OCI-LY7 (cell line): Measurements from ENCODE around the gene PRDM5. TPM values are rescaled to one million over a fixed set of nuclear protein-coding genes. Genes with fewer than 3 reads are reported as not detected.

Experiments
- BruUV-seq: library from RNA; stranded (reverse); fragments of 400-500 nt; replicated peaks from 2 replicates; lab custom pipeline; 2021; lab: Mats Ljungman, UMichigan
- CTCF ChIA-PET: fragments of 300-600 bp; sonication (Branson Sonifier 250); formaldehyde crosslinking; loops from one replicate; lab custom pipeline; 2022; ENCODE audit warnings: antibody characterized with exemption; ENCODE audit not compliant: unreplicated experiment; lab: Charles Lee
- POLR2A ChIA-PET: fragments of 300-600 bp; sonication (Branson Sonifier 250); formaldehyde crosslinking; loops from one replicate; lab custom pipeline; 2022; ENCODE audit warnings: antibody characterized with exemption; lab: Charles Lee
- DNase-seq: peaks from one replicate; pipeline ENCODE4 v3.0.0-alpha.2; 2015; ENCODE audit warnings: low spot score
- H2AFZ ChIP-seq: fragments of 200-600 bp; sonication (generic), shearing (Covaris generic); 2 replicates; pipeline ENCODE4 v1.6.1; 2014; ENCODE audit warnings: mild to moderate bottlenecking, antibody characterized with exemption, low read length, moderate library complexity
- H3K27ac ChIP-seq: fragments of 200-600 bp; sonication (generic); 2 replicates; pipeline ENCODE4 v1.5.1; 2014; ENCODE audit warnings: mixed run types, low read depth, mild to moderate bottlenecking, moderate library complexity, low read length, inconsistent platforms; ENCODE audit not compliant: poor library complexity, severe bottlenecking
- H3K36me3 ChIP-seq: fragments of 200-600 bp; sonication (generic); 2 replicates; pipeline ENCODE4 v1.6.1; 2014; ENCODE audit warnings: mild to moderate bottlenecking, antibody characterized with exemption, low read length, moderate library complexity, mixed read lengths; ENCODE audit not compliant: insufficient read depth
- H3K4me1 ChIP-seq: fragments of 200-600 bp; sonication (generic); 2 replicates; pipeline ENCODE4 v1.5.1; 2014; ENCODE audit warnings: mild to moderate bottlenecking, low read length; ENCODE audit not compliant: insufficient read depth, poor library complexity, severe bottlenecking
- H3K4me2 ChIP-seq: fragments of 200-600 bp; sonication (generic); 2 replicates; pipeline ENCODE4 v1.6.1; 2014; ENCODE audit warnings: mild to moderate bottlenecking, low read length
- H3K4me3 ChIP-seq: fragments of 200-600 bp; sonication (generic); 2 replicates; pipeline ENCODE4 v1.5.1; 2014; ENCODE audit warnings: mild to moderate bottlenecking, low read depth, low read length; ENCODE audit not compliant: poor library complexity, severe bottlenecking
- H3K79me2 ChIP-seq: fragments of 200-600 bp; sonication (generic); 2 replicates; pipeline ENCODE4 v1.6.1; 2016; ENCODE audit warnings: low read depth, mild to moderate bottlenecking, low read length, moderate library complexity, mixed read lengths; ENCODE audit not compliant: insufficient read depth
- H3K9me2 ChIP-seq: fragments of 200-600 bp; sonication (generic); 2 replicates; pipeline ENCODE4 v1.6.1; 2016; ENCODE audit warnings: mild to moderate bottlenecking, low read length, mixed read lengths; ENCODE audit not compliant: insufficient read depth
- H3K9me3 ChIP-seq: fragments of 200-600 bp; sonication (generic); 2 replicates; pipeline ENCODE4 v1.6.1; 2014; ENCODE audit warnings: mild to moderate bottlenecking, mixed run types, low read length, mixed read lengths
- H4K20me1 ChIP-seq: fragments of 200-600 bp; sonication (generic); 2 replicates; pipeline ENCODE4 v1.6.1; 2014; ENCODE audit warnings: mild to moderate bottlenecking, antibody characterized with exemption, low read length, moderate library complexity, mixed read lengths; ENCODE audit not compliant: insufficient read depth
- EZH2phosphoT487 ChIP-seq: fragments of 200-600 bp; sonication (generic); IDR thresholded peaks from 2 replicates; pipeline ENCODE4 v1.6.1; 2018; ENCODE audit warnings: low read depth, borderline replicate concordance, mild to moderate bottlenecking, mixed run types, antibody characterized with exemption, low read length, moderate library complexity, mixed read lengths
- intact Hi-C: fragments of 100-400 bp; cut with micrococcal nuclease; formaldehyde crosslinking; loops from one replicate; pipeline ENCODE4 v1.10.0; 2022; ENCODE audit not compliant: unreplicated experiment
- total RNA-seq, 2 experiments: library from RNA; depleted of rRNA in 1 of 2; stranded (reverse); fragments of >200 nt in 1 of 2; shearing (Covaris generic) in 1 of 2; gene quantifications; 2 replicates each; pipeline ENCODE4 v1.2.3, GENCODE V29; 2014 to 2022
- TF ChIP-seq, protein P1 (sequence below): fragments of 200-600 bp; sonication (generic); conservative IDR thresholded peaks from 2 replicates; pipeline ENCODE4 v1.5.1; 2014; ENCODE audit warnings: mild to moderate bottlenecking, antibody characterized with exemption, low read length, moderate library complexity, mixed read lengths

The PRDM5 gene
- total RNA-seq, 2 experiments from 2014 or later, result 0.22 to 0.76 TPM

DNA sequence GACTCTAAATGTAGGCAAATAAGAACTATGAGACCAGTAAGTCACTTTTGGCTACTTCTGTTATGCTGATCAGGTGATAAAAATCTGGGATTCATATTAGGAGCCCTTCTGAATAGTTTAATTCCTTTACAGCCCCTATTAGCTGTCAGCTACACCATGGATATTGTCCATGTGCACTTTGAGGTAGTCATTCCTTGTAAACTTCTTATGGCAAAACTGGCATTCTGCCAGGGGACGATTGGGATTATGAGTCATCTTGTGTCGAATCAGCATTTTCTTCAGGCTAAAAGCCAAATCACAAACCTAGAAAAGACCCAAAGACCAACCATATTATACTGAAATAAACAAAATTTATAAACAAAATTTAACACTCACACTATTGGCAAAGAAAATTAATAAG is 227.6 kb downstream of the PRDM5 start:
- no peaks in the 10 kb centered on the region for H3K4me1 ChIP-seq
- H3K4me3 ChIP-seq, result no peak overlapping the region
- DNase-seq, result no peak
- no peaks in the 10 kb centered on the region for H4K20me1 ChIP-seq
- POLR2A ChIA-PET, result interaction anchor here (0.7 to 1.0 kb wide), 2 partner anchors 10 to 265 kb away, joined by 3 read pairs; no protein-coding TSS in a partner anchor
- H3K4me2 ChIP-seq, result no peak overlapping the region
- no peaks in the 10 kb centered on the region for H3K36me3 ChIP-seq
- H3K9me3 ChIP-seq, result no peaks in the 10 kb centered on the region
- no peak overlapping the region for H3K27ac ChIP-seq
- BruUV-seq, result no TSS peak
- no peak overlapping the region for H2AFZ ChIP-seq
- no peak for TF ChIP-seq EZH2phosphoT487
- TF ChIP-seq, protein P1, sequence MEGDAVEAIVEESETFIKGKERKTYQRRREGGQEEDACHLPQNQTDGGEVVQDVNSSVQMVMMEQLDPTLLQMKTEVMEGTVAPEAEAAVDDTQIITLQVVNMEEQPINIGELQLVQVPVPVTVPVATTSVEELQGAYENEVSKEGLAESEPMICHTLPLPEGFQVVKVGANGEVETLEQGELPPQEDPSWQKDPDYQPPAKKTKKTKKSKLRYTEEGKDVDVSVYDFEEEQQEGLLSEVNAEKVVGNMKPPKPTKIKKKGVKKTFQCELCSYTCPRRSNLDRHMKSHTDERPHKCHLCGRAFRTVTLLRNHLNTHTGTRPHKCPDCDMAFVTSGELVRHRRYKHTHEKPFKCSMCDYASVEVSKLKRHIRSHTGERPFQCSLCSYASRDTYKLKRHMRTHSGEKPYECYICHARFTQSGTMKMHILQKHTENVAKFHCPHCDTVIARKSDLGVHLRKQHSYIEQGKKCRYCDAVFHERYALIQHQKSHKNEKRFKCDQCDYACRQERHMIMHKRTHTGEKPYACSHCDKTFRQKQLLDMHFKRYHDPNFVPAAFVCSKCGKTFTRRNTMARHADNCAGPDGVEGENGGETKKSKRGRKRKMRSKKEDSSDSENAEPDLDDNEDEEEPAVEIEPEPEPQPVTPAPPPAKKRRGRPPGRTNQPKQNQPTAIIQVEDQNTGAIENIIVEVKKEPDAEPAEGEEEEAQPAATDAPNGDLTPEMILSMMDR, result no peak
- no peaks in the 10 kb centered on the region for H3K79me2 ChIP-seq
- intact Hi-C loops, result no loop called here
- no peaks in the 10 kb centered on the region for H3K9me2 ChIP-seq
- CTCF ChIA-PET, result no interaction called here

DNA sequence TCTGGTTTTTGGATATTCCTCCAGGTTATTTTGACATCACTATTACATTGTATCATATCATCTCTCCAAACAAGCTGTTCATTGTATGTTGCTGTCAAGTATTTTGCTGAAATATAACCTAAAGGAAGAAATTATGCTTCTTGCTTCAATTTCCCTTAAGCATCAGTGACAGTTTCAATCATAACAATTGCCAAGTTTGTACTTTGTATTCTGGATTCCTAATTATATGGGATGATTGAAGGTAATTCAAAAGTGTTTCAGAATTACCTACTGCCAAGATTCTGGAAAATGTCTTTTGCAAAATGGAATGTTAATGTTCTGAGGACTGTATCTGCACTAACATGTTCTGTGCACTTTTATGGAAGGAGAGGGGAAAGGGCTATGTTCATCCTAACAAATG is 228.7 kb downstream of the PRDM5 start:
- Histone ChIP-seq H3K4me2 (no peak overlapping the region), H3K4me3 (no peak overlapping the region), H3K27ac (no peak overlapping the region), H3K9me2 (no peaks in the 10 kb centered on the region), H3K4me1 (no peaks in the 10 kb centered on the region), H3K36me3 (no peaks in the 10 kb centered on the region), H3K79me2 (no peaks in the 10 kb centered on the region), H2AFZ (no peak overlapping the region), H4K20me1 (no peaks in the 10 kb centered on the region), H3K9me3 (no peaks in the 10 kb centered on the region)
- ChIA-PET POLR2A (interaction anchor here (0.7 kb wide), 1 partner anchor 167 kb away, joined by 3 read pairs; no protein-coding TSS in a partner anchor), CTCF (no interaction called here)
- BruUV-seq, result no TSS peak
- TF ChIP-seq, protein P1, result no peak
- no peak for TF ChIP-seq EZH2phosphoT487
- DNase-seq, result no peak
- intact Hi-C loops, result no loop called here

DNA sequence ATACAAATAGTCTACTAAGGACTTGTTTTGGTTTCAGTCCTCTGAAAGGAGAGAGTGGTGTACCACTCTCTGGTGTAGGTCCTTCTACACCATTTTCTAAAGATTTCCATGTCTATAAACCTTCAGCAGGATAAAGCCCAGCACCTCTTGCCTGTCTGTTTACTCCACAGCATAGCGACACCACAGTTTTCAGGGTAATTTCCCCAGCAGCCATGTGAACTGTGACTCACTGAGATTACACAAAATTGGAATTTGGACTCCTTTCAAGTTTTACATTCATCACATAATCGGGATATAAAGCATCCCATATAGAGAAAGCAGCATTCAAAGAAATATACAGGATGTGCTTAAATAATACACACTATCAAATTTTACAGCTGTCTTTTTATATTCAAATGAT is 229.6 kb downstream of the PRDM5 start:
- H2AFZ ChIP-seq, result no peak overlapping the region
- intact Hi-C loops, result no loop called here

More for the DNA sequence above, 229.6 kb downstream of the PRDM5 start:
- no peak for DNase-seq
- no peak overlapping the region for H3K4me3 ChIP-seq
- H3K27ac ChIP-seq, result no peak overlapping the region
- ChIA-PET CTCF (no interaction called here), POLR2A (no interaction called here)
- no peaks in the 10 kb centered on the region for H3K9me2 ChIP-seq
- no peak overlapping the region for H3K4me2 ChIP-seq
- H4K20me1 ChIP-seq, result no peaks in the 10 kb centered on the region
- no peaks in the 10 kb centered on the region for H3K4me1 ChIP-seq
- no peaks in the 10 kb centered on the region for H3K79me2 ChIP-seq
- TF ChIP-seq, protein P1, result no peak
- TF ChIP-seq EZH2phosphoT487, result no peak
- no peaks in the 10 kb centered on the region for H3K36me3 ChIP-seq
- no peaks in the 10 kb centered on the region for H3K9me3 ChIP-seq
- no TSS peak for BruUV-seq
